Activated CD4-positive, alpha-beta T cell treated with anti-CD3 and anti-CD28 coated beads for 24 hours (primary cell): ENCODE measurements around the gene PCBP4.

Experiments
- DNase-seq, 2 donors: peaks; one replicate each; pipeline ENCODE4 v3.0.0-alpha.2; 2020; ENCODE audit warnings: low read depth in 2 of 2

PCBP4 gene

DNA sequence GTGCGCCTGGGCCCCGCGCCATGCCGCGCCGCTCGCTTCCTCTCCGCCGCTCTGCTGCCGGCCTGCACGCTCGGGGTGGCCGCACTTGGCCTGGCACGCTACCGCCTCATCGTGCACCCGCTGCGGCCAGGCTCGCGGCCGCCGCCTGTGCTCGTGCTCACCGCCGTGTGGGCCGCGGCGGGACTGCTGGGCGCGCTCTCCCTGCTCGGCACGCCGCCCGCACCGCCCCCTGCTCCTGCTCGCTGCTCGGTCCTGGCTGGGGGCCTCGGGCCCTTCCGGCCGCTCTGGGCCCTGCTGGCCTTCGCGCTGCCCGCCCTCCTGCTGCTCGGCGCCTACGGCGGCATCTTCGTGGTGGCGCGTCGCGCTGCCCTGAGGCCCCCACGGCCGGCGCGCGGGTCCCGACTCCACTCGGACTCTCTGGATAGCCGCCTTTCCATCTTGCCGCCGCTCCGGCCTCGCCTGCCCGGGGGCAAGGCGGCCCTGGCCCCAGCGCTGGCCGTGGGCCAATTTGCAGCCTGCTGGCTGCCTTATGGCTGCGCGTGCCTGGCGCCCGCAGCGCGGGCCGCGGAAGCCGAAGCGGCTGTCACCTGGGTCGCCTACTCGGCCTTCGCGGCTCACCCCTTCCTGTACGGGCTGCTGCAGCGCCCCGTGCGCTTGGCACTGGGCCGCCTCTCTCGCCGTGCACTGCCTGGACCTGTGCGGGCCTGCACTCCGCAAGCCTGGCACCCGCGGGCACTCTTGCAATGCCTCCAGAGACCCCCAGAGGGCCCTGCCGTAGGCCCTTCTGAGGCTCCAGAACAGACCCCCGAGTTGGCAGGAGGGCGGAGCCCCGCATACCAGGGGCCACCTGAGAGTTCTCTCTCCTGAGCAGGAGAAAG is 11.1 kb downstream of the PCBP4 start:
- DNase-seq: no peak

GRCh38 chr3:51955175-51955892 is 11.9 kb downstream of the PCBP4 start, which contains the start of gene GPR62:
Gene GPR62, plus strand, starts transcription at chr3:51955381. Its CDS starts 272 bp downstream, at chr3:51955653.
- no peak for DNase-seq

DNA sequence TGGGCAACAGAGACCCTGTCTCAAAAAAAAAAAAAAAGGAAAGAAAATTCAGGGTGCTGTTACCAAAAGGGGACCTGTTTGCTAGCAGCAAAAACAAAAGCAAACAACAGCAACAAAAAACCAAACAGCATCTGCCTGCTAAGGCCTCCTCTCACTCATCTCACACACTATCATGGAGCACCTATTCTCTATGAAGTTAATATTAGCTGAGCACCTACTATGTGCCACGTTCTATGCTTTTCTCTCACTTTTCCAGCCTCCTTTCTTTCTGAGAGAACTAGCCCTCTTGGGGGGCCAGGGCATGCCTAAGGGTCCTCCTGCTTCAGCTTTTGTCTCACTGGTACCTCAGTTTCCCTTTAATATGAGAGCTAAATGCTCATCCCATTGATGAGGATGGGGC is 12.5 kb downstream of the PCBP4 start:
- no peak for DNase-seq

DNA sequence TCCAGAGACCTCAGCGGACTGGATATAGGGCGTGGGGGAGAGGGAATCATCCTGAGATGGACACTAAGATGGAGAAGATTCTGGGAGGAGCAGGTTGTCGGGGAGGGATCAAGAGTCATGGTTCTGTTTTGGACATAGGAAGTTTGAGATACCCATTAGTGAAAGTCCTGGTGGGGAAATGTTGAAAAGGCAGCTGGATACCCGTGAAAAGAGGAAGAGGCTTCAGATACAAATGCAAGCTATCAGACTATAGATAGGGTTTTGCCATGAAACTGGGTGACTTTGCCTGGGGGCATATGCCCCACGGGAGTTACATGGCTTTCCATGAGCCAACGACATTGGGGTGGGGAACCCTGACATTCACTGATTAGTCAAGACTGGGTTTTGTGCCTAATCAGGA is 13.1 kb downstream of the PCBP4 start:
- DNase-seq: no peak

- DNase-seq: no peak
These were observed 13.8 kb downstream of the PCBP4 start for GRCh38 chr3:51953445-51953844.

DNA sequence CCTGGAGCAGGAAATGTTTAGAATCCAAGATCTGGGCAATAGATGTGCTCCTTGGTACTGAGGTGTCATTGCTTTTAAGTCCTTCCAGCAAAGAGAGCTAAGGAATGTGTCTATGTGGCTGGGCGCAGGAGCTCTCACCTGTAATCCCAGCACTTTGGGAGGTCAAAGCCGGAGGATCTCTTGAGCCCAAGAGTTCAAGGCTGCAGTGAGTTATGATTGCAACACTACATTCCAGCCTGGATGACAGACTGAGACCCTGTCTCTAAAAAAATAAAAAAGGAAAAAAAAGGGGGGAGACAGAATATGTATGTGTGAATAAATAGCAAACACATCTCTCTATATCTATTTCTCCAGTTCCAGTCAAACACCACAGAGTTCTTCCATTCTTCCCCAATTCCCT is 16.4 kb downstream of the PCBP4 start:
- no peak for DNase-seq

GRCh38 chr3:51949121-51949520 is 18.1 kb downstream of the PCBP4 start:
- DNase-seq: no peak

DNA sequence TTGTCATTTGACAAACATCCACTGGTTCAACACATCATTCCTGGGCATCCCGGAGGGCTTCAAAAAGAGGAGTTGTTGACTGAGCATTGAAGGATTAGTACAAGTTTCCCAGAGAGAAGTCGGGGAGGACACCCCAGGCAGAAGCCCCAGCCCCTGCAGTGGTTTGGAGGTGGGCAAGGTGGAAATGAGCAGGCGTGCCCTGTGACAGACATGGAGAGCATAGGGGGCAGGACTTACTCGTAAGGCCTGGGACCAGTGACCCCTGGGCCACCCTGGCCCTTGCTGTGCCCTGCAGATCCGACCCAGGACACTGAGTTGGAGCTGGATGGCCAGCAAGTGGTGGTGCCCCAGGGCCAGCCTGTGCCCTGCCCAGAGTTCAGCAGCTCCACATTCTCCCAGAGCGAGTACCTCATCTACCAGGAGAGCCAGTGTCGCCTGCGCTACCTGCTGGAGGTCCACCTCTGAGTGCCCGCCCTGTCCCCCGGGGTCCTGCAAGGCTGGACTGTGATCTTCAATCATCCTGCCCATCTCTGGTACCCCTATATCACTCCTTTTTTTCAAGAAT is 19.2 kb downstream of the PCBP4 start:
- no peak for DNase-seq

DNA sequence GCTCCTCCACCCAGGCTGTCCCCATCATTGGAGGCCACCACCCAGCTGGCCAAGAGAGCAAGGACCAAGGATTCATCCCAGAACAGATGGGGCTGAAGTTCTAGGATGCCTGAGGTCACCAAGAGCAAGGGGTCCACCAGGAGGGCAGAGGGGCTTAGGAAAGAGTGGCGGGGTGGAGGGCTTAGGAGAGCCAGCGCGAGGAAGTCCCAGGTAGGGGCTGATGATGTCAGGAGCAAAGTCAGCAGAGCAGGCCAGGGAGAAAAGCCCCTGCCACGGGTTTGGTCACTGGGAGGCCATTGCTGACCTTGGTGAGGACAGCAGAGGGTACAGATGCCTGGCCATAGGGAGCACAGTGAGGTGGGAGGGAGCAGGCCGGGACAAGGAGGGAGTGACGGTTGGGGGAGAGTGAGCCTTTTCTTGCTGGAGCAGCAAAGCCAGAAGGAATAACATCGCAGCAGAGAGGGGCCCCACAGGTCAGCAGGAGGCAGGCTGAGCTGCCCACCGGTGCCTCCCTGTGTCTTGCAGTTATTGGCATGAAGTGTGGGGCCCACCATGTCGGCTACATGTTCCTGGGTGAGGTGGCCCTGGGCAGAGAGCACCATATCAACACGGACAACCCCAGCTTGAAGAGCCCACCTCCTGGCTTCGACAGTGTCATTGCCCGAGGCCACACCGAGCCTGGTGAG is 19.9 kb downstream of the PCBP4 start:
- DNase-seq: no peak

DNA sequence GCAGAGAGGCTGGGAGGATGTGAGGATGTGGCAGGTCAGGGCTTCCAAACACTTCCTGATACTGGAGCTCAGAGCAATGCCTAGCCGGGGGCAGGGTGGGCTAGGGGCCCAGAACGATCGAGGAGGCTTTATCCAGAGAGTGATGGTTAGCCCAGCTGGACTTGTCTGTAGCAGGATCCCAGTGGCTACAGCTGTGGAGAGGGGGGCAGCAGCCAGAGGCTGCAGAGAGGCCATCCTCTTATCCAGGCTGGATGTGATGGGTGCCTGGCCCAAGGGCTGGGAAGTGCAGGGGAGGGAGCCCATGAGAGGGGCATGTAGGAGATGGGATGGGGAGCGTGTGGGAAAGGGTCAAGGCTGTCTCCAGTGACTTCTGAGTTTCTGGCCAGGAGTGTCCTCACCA is 20.5 kb downstream of the PCBP4 start:
- DNase-seq: no peak

- no peak for DNase-seq
These were observed 21.1 kb downstream of the PCBP4 start for GRCh38 chr3:51945926-51946705.

GRCh38 chr3:51945031-51945840 is 22.0 kb downstream of the PCBP4 start:
- DNase-seq: no peak

- no peak for DNase-seq
These were observed 22.7 kb downstream of the PCBP4 start for GRCh38 chr3:51944451-51945021.

- DNase-seq: no peak
These were observed 23.5 kb downstream of the PCBP4 start for GRCh38 chr3:51943451-51944391.

GRCh38 chr3:51942603-51943450 is 24.4 kb downstream of the PCBP4 start:
- peak; percentile 29 to 41 for DNase-seq

DNA sequence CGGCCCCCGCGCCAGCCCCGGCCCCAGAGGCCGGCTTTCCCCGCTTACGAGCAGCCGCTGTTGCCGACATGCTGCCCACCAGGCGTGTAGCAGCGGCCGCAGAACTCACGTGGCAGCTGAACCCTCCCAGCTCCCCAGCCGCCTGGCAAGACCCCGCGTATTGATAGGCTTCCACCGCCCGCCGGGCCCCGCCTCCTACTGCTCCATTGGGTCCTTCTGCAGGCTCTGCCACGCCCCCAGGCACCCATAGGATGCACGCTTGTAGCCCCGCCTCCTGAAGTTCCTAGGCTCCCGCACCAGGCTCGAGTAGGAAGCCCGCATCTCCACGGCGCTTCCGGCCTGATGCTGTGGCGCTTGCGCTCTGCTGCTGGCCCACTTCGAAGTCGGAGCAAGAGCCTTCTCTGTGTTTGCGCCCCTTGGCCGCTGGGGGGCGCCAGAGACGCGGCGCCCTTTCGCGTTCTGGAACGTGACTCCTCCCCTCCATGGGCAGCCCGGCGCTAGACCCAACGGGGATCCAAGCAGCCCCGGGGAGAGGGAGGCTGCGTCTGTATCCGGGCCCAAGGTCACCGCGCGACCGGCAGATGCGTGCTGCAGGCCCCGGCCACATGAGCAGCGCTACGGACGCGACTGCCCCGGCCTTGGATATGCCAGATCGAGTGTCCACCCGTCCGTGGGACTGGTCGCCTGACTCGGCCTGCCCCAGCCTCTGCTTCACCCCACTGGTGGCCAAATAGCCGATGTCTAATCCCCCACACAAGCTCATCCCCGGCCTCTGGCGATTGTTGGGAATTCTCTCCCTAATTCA is 25.3 kb downstream of the PCBP4 start, which contains the start of the genes PARP3 and RRP9:
PARP3 (plus strand) TSS at position 566 of the 805 bp plus-strand sequence. CDS start 993 bp downstream, outside the sequence.
RRP9 (minus strand) TSS at position 107 of the 805 bp plus-strand sequence; CDS start at position 70, 37 bp downstream.
- DNase-seq: peak; percentile 99 to 100

- no peak for DNase-seq
These were observed 25.8 kb downstream of the PCBP4 start for GRCh38 chr3:51941463-51941797.
